SK-N-SH (cell line): ENCODE measurements around the gene PARD3. TPM values are rescaled to one million over a fixed set of nuclear protein-coding genes. Genes with fewer than 3 reads are reported as not detected.

Experiments
- CTCF ChIA-PET: fragments of 300-600, 350-600 bp; formaldehyde crosslinking; extraction: SDS; loops from one replicate; lab custom pipeline; 2021; lab: Yijun Ruan, JAX
- POLR2A ChIA-PET: fragments of 350-600 bp; sonication (Branson Sonifier 250); formaldehyde crosslinking; extraction: SDS; loops from one replicate; lab custom pipeline; 2020; ENCODE audit warnings: antibody characterized with exemption, inconsistent platforms; lab: Yijun Ruan, JAX
- DNase-seq: peaks from one replicate; pipeline ENCODE4 v3.0.0; 2012
- H2AFZ ChIP-seq: fragments of 200-600 bp; sonication (generic); 2 replicates; pipeline ENCODE4 v1.8.1; 2016; ENCODE audit warnings: antibody characterized with exemption, mild to moderate bottlenecking, low read depth
- H3F3A ChIP-seq: fragments of 200-600 bp; sonication (generic); replicated peaks from 2 replicates; pipeline ENCODE3; 2016; ENCODE audit warnings: antibody characterized with exemption, mild to moderate bottlenecking; ENCODE audit not compliant: insufficient read depth
- H3K27ac ChIP-seq, 2 experiments: fragments of 200-500 bp in 1 of 2; fragments of 200-600 bp in 1 of 2; sonication (Bioruptor generic) in 1 of 2; sonication (generic), shearing (Covaris generic) in 1 of 2; 2 replicates each; pipeline versions ENCODE4 v1.5.1 to v1.6.1; 2014 to 2016; ENCODE audit warnings: low read depth in 2 of 2, inconsistent platforms in 1 of 2, low read length in 1 of 2, mild to moderate bottlenecking in 1 of 2, mixed read lengths in 1 of 2
- H3K27me3 ChIP-seq: fragments of 200-600 bp; sonication (generic), shearing (Covaris generic); 2 replicates; pipeline ENCODE4 v1.6.1; 2016; ENCODE audit warnings: mixed run types; ENCODE audit not compliant: insufficient read depth
- H3K36me3 ChIP-seq, 2 experiments: fragments of 200-500 bp in 1 of 2; fragments of 200-600 bp in 1 of 2; sonication (Bioruptor generic) in 1 of 2; sonication (generic) in 1 of 2; replicated peaks in 1 of 2; 2 replicates each; pipeline versions ENCODE3 to v1.5.1; 2014 to 2016; ENCODE audit warnings: low read length in 1 of 2, mild to moderate bottlenecking in 1 of 2; ENCODE audit not compliant: insufficient read depth in 2 of 2, control insufficient read depth in 1 of 2
- H3K4me1 ChIP-seq, 2 experiments: fragments of 200-500 bp in 1 of 2; fragments of 200-600 bp in 1 of 2; sonication (Bioruptor generic) in 1 of 2; sonication (generic), shearing (Covaris generic) in 1 of 2; 2 replicates each; pipeline versions ENCODE4 v1.5.1 to v1.6.1; 2014 to 2016; ENCODE audit warnings: low read depth in 1 of 2, low read length in 1 of 2, mixed run types in 1 of 2; ENCODE audit not compliant: insufficient read depth in 2 of 2, control insufficient read depth in 1 of 2
- H3K4me2 ChIP-seq: fragments of 200-600 bp; sonication (generic), shearing (Covaris generic); 2 replicates; pipeline ENCODE4 v1.6.1; 2017; ENCODE audit warnings: mixed run types
- H3K4me3 ChIP-seq, 2 experiments: fragments of 200-500 bp in 1 of 2; fragments of 200-600 bp in 1 of 2; sonication (Bioruptor generic) in 1 of 2; sonication (generic), shearing (Covaris generic) in 1 of 2; 2 replicates each; pipeline versions ENCODE4 v1.5.1 to v1.8.1; 2014 to 2016; ENCODE audit warnings: low read depth in 2 of 2, inconsistent platforms in 1 of 2, low read length in 1 of 2, mild to moderate bottlenecking in 1 of 2, mixed read lengths in 1 of 2, moderate library complexity in 1 of 2
- H3K79me2 ChIP-seq: fragments of 200-600 bp; sonication (generic); 2 replicates; pipeline ENCODE4 v1.8.1; 2017; ENCODE audit warnings: mild to moderate bottlenecking; ENCODE audit not compliant: insufficient read depth
- H3K9ac ChIP-seq: fragments of 200-600 bp; sonication (generic); 2 replicates; pipeline ENCODE4 v1.6.1; 2017; ENCODE audit warnings: mixed run types
- H3K9me2 ChIP-seq: fragments of 200-600 bp; sonication (generic); 2 replicates; pipeline ENCODE4 v1.6.1; 2017; ENCODE audit warnings: mixed run types
- H3K9me3 ChIP-seq: fragments of 200-600 bp; sonication (generic); 2 replicates; pipeline ENCODE4 v1.6.1; 2017; ENCODE audit warnings: mixed run types, mild to moderate bottlenecking, moderate library complexity
- H4K20me1 ChIP-seq: fragments of 200-600 bp; sonication (generic); 2 replicates; pipeline ENCODE4 v1.6.1; 2017; ENCODE audit warnings: mild to moderate bottlenecking, mixed run types; ENCODE audit not compliant: insufficient read depth
- CTCF ChIP-seq: fragments of 200-600 bp; sonication (generic); IDR thresholded peaks from 2 replicates; pipeline ENCODE4 v1.6.1; 2017; ENCODE audit warnings: antibody characterized with exemption, mild to moderate bottlenecking, moderate library complexity
- ELF1 ChIP-seq: IDR thresholded peaks from 2 replicates; pipeline ENCODE4 v1.4.0; 2012
- EP300 ChIP-seq, 2 experiments: IDR thresholded peaks; 2 replicates each; pipeline versions ENCODE4 v1.4.0 to v1.6.1; 2012; ENCODE audit warnings: borderline replicate concordance in 1 of 2, low read depth in 1 of 2, low read length in 1 of 2
- FOSL2 ChIP-seq: IDR thresholded peaks from 2 replicates; pipeline ENCODE4 v1.4.0; 2012; ENCODE audit warnings: low read depth, mild to moderate bottlenecking, moderate library complexity, borderline replicate concordance
- FOXJ3 ChIP-seq: sonication (generic); formaldehyde crosslinking; IDR thresholded peaks from 2 replicates; pipeline ENCODE4 v1.5.1; 2020; ENCODE audit warnings: mild to moderate bottlenecking, missing genetic modification reagents
- GABPA ChIP-seq: IDR thresholded peaks from 2 replicates; pipeline ENCODE4 v1.4.0; 2012; ENCODE audit warnings: low read depth, mild to moderate bottlenecking
- MAX ChIP-seq: IDR thresholded peaks from 2 replicates; pipeline ENCODE4 v1.4.0; 2012; ENCODE audit warnings: low read depth
- MEF2A ChIP-seq: IDR thresholded peaks from 2 replicates; pipeline ENCODE4 v1.4.0; 2012; ENCODE audit warnings: low read depth, borderline replicate concordance
- NRF1 ChIP-seq: IDR thresholded peaks from 2 replicates; pipeline ENCODE4 v1.6.1; 2012; ENCODE audit warnings: low read depth, mild to moderate bottlenecking, low read length
- RAD21 ChIP-seq: IDR thresholded peaks from 2 replicates; pipeline ENCODE4 v1.6.1; 2012; ENCODE audit warnings: mild to moderate bottlenecking, low read length
- RCOR1 ChIP-seq: fragments of 150-350 bp; IDR thresholded peaks from 2 replicates; pipeline ENCODE4 v1.6.1; 2017; ENCODE audit warnings: antibody characterized with exemption, low read length
- RFX5 ChIP-seq: IDR thresholded peaks from 2 replicates; pipeline ENCODE4 v1.6.1; 2012; ENCODE audit warnings: mild to moderate bottlenecking, improper control_type of control experiment, low read length
- SIN3A ChIP-seq: IDR thresholded peaks from 2 replicates; pipeline ENCODE4 v1.6.1; 2012; ENCODE audit warnings: low read depth, mild to moderate bottlenecking, low read length, moderate library complexity, borderline replicate concordance
- TEAD4 ChIP-seq: IDR thresholded peaks from 2 replicates; pipeline ENCODE4 v1.4.0; 2012; ENCODE audit warnings: mild to moderate bottlenecking, borderline replicate concordance; ENCODE audit not compliant: insufficient read depth
- USF2 ChIP-seq: fragments of 150-350 bp; IDR thresholded peaks from 2 replicates; pipeline ENCODE4 v1.6.1; 2017; ENCODE audit warnings: antibody characterized with exemption, low read length, low read depth, borderline replicate concordance
- WGBS: methylation state at CpG from one replicate; pipeline ENCODE4 v1.1.6; 2017; ENCODE audit warnings: low lambda C conversion rate; 5-methylcytosine and 5-hydroxymethylcytosine counted together
- polyA plus RNA-seq, 3 experiments: library from polyadenylated mRNA; depleted of rRNA; stranded (reverse); fragments of >200 nt; gene quantifications; 2 replicates each; pipeline ENCODE4 v1.2.3, GENCODE V29; 2012
- TF ChIP-seq, protein P1 (sequence below): IDR thresholded peaks from 2 replicates; pipeline ENCODE4 v1.6.1; 2012; ENCODE audit warnings: mild to moderate bottlenecking, low read depth, low read length, moderate library complexity

PARD3 gene
- polyA plus RNA-seq, 1 of the 3 experiments (the other 2 are of a cell fraction), result 29.4 TPM

- POLR2A ChIA-PET, result no interaction called here
- WGBS, result 89% methylated on average over 5 of the region's 6 CpGs
These were observed 517.4 kb downstream of the PARD3 start for GRCh38 chr10:34297541-34298345.

More at GRCh38 chr10:34297541-34298345, 517.4 kb downstream of the PARD3 start:
- H3K9me3 ChIP-seq, result no peaks in the 10 kb centered on the region
- H3K4me2 ChIP-seq, result no peak overlapping the region
- H3K9me2 ChIP-seq, result no peaks in the 10 kb centered on the region
- H3K9ac ChIP-seq, result no peak overlapping the region
- H3K36me3 ChIP-seq, result no peaks in the 10 kb centered on the region
- CTCF ChIA-PET, result interaction anchor here (1.7 kb wide), 1 partner anchor 27 kb away, joined by 4 read pairs; no protein-coding TSS in a partner anchor
- no peak for TF ChIP-seq CTCF
- no peak for TF ChIP-seq SIN3A
- no peak for TF ChIP-seq MEF2A
- TF ChIP-seq, protein P1, sequence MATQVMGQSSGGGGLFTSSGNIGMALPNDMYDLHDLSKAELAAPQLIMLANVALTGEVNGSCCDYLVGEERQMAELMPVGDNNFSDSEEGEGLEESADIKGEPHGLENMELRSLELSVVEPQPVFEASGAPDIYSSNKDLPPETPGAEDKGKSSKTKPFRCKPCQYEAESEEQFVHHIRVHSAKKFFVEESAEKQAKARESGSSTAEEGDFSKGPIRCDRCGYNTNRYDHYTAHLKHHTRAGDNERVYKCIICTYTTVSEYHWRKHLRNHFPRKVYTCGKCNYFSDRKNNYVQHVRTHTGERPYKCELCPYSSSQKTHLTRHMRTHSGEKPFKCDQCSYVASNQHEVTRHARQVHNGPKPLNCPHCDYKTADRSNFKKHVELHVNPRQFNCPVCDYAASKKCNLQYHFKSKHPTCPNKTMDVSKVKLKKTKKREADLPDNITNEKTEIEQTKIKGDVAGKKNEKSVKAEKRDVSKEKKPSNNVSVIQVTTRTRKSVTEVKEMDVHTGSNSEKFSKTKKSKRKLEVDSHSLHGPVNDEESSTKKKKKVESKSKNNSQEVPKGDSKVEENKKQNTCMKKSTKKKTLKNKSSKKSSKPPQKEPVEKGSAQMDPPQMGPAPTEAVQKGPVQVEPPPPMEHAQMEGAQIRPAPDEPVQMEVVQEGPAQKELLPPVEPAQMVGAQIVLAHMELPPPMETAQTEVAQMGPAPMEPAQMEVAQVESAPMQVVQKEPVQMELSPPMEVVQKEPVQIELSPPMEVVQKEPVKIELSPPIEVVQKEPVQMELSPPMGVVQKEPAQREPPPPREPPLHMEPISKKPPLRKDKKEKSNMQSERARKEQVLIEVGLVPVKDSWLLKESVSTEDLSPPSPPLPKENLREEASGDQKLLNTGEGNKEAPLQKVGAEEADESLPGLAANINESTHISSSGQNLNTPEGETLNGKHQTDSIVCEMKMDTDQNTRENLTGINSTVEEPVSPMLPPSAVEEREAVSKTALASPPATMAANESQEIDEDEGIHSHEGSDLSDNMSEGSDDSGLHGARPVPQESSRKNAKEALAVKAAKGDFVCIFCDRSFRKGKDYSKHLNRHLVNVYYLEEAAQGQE, result no peak
- no peak for TF ChIP-seq RCOR1
- no peak for TF ChIP-seq GABPA
- TF ChIP-seq TEAD4, result no peak
- TF ChIP-seq USF2, result no peak
- TF ChIP-seq FOXJ3 (CRISPR knock-in tag), result no peak
- no peak for TF ChIP-seq RFX5
- TF ChIP-seq ELF1, result no peak
- no peak for TF ChIP-seq EP300 (IDR thresholded peaks at IDR 0.05; ENCODE audit: borderline replicate concordance in 1 of 2, low read depth in 1 of 2, low read length in 1 of 2)
- no peak for TF ChIP-seq MAX
- TF ChIP-seq RAD21, result no peak
- no peak for TF ChIP-seq FOSL2
- TF ChIP-seq NRF1, result no peak
- no peaks in the 10 kb centered on the region for H3K27me3 ChIP-seq
- peaks cover 1 to 14% of the 10 kb centered on the region in 2 experiments; a peak in 3 of 4 replicates for H3K4me1 ChIP-seq
- H2AFZ ChIP-seq, result no peak overlapping the region
- no peaks in the 10 kb centered on the region for H4K20me1 ChIP-seq
- H3F3A ChIP-seq, result peaks cover 23% of the 10 kb centered on the region
- peak overlapping the region in 1 of 2 experiments; percentile 89; a peak in 1 of 4 replicates for H3K27ac ChIP-seq
- H3K79me2 ChIP-seq, result no peaks in the 10 kb centered on the region
- DNase-seq, result no peak
- no peak overlapping the region for H3K4me3 ChIP-seq
